Epithelial cell of prostate (primary cell): Measurements from ENCODE around the gene SNX7.

Experiments used
- DNase-seq: peaks from one replicate; pipeline ENCODE4 v3.0.0-alpha.2; 2011; ENCODE audit warnings: low read depth, low spot score
- H3K27ac ChIP-seq: fragments of 450-650 bp; 2 replicates; pipeline ENCODE4 v1.5.1; 2017; ENCODE audit warnings: mild to moderate bottlenecking

The SNX7 gene

GRCh38 chr1:98696077-98696476 lies 34.6 kb downstream of the SNX7 start:
- H3K27ac ChIP-seq, result no peak overlapping the region
- DNase-seq, result no peak

GRCh38 chr1:98697781-98698180 lies 36.3 kb downstream of the SNX7 start:
- DNase-seq, result no peak
- H3K27ac ChIP-seq, result no peak overlapping the region

GRCh38 chr1:98698625-98699024 lies 37.1 kb downstream of the SNX7 start:
- no peak for DNase-seq
- no peak overlapping the region for H3K27ac ChIP-seq

- no peak overlapping the region for H3K27ac ChIP-seq
- DNase-seq, result no peak
Observed at GRCh38 chr1:98700228-98700627, 38.7 kb downstream of the SNX7 start.

- peak; percentile 5 for DNase-seq
Observed at GRCh38 chr1:98702976-98703375, 41.5 kb downstream of the SNX7 start.

GRCh38 chr1:98704474-98704873 lies 43.0 kb downstream of the SNX7 start:
- no peak for DNase-seq
- no peak overlapping the region for H3K27ac ChIP-seq

More at GRCh38 chr1:98702976-98703375, 41.5 kb downstream of the SNX7 start:
- H3K27ac ChIP-seq, result no peak overlapping the region

- H3K27ac ChIP-seq, result no peak overlapping the region
- DNase-seq, result no peak
Observed at GRCh38 chr1:98704971-98705370, 43.5 kb downstream of the SNX7 start.

GRCh38 chr1:98705591-98705990 lies 44.1 kb downstream of the SNX7 start:
- no peak overlapping the region for H3K27ac ChIP-seq
- DNase-seq, result no peak

GRCh38 chr1:98706173-98706843 lies 44.8 kb downstream of the SNX7 start:
- DNase-seq, result no peak
- no peak overlapping the region for H3K27ac ChIP-seq

- DNase-seq, result no peak
Observed at GRCh38 chr1:98707556-98707955, 46.0 kb downstream of the SNX7 start.

GRCh38 chr1:98709906-98710305 lies 48.4 kb downstream of the SNX7 start:
- H3K27ac ChIP-seq, result no peak overlapping the region
- no peak for DNase-seq

More at GRCh38 chr1:98707556-98707955, 46.0 kb downstream of the SNX7 start:
- no peak overlapping the region for H3K27ac ChIP-seq

GRCh38 chr1:98723574-98723973 lies 62.1 kb downstream of the SNX7 start:
- DNase-seq, result no peak
- no peak overlapping the region for H3K27ac ChIP-seq

GRCh38 chr1:98732985-98733781 lies 71.7 kb downstream of the SNX7 start:
- DNase-seq, result no peak
- H3K27ac ChIP-seq, result no peak overlapping the region

GRCh38 chr1:98733782-98734112 lies 72.2 kb downstream of the SNX7 start:
- H3K27ac ChIP-seq, result no peak overlapping the region
- DNase-seq, result no peak

GRCh38 chr1:98735756-98736155 lies 74.2 kb downstream of the SNX7 start:
- DNase-seq, result no peak

GRCh38 chr1:98737835-98738234 lies 76.3 kb downstream of the SNX7 start:
- no peak overlapping the region for H3K27ac ChIP-seq
- DNase-seq, result no peak

More at GRCh38 chr1:98735756-98736155, 74.2 kb downstream of the SNX7 start:
- no peak overlapping the region for H3K27ac ChIP-seq

- H3K27ac ChIP-seq, result peak overlapping the region; percentile 73
- DNase-seq, result peak; percentile 75
Observed at GRCh38 chr1:98739762-98740161, 78.2 kb downstream of the SNX7 start.

GRCh38 chr1:98741164-98741563 lies 79.6 kb downstream of the SNX7 start:
- H3K27ac ChIP-seq, result no peak overlapping the region
- no peak for DNase-seq

GRCh38 chr1:98749152-98749756 lies 87.7 kb downstream of the SNX7 start:
- no peak for DNase-seq
- no peak overlapping the region for H3K27ac ChIP-seq

GRCh38 chr1:98754176-98754575 lies 92.7 kb downstream of the SNX7 start:
- H3K27ac ChIP-seq, result no peak overlapping the region
- DNase-seq, result no peak

- no peak overlapping the region for H3K27ac ChIP-seq
- DNase-seq, result no peak
Observed at GRCh38 chr1:98761219-98761865, 99.8 kb downstream of the SNX7 start.
